HUES6 (cell line): ENCODE data around the gene SCNN1A.

Experiments used
- H3K27ac ChIP-seq: 2 replicates; pipeline ENCODE4 v1.7.0; 2013; ENCODE audit warnings: low read depth, mild to moderate bottlenecking, low read length, inconsistent platforms
- H3K27me3 ChIP-seq: 2 replicates; pipeline ENCODE4 v1.6.1; 2013; ENCODE audit warnings: low read length; ENCODE audit not compliant: control insufficient read depth, insufficient read depth
- H3K36me3 ChIP-seq: 2 replicates; pipeline ENCODE4 v1.6.1; 2013; ENCODE audit warnings: low read length; ENCODE audit not compliant: control insufficient read depth, insufficient read depth
- H3K4me1 ChIP-seq: 2 replicates; pipeline ENCODE4 v1.6.1; 2013; ENCODE audit warnings: low read length; ENCODE audit not compliant: control insufficient read depth, insufficient read depth
- H3K4me3 ChIP-seq: 2 replicates; pipeline ENCODE4 v1.5.1; 2013; ENCODE audit warnings: low read depth, low read length
- H3K9ac ChIP-seq: one replicate; pipeline ENCODE4 v1.6.1; 2013; ENCODE audit warnings: mild to moderate bottlenecking, low read length
- H3K9me3 ChIP-seq: 2 replicates; pipeline ENCODE4 v1.6.1; 2013; ENCODE audit warnings: low read depth, low read length; ENCODE audit not compliant: control insufficient read depth, insufficient read depth

SCNN1A gene

GRCh38 chr12:6384499-6385436 is 9.4 kb upstream of the SCNN1A start:
- Histone ChIP-seq H3K4me3 (no peak overlapping the region), H3K9me3 (no peaks in the 10 kb centered on the region), H3K4me1 (peaks cover 42% of the 10 kb centered on the region), H3K27me3 (peaks cover 26% of the 10 kb centered on the region), H3K36me3 (no peaks in the 10 kb centered on the region), H3K27ac (no peak overlapping the region), H3K9ac (peak overlapping the region; percentile 3)

- peaks cover 26% of the 10 kb centered on the region for H3K27me3 ChIP-seq
- no peaks in the 10 kb centered on the region for H3K9me3 ChIP-seq
- H3K27ac ChIP-seq = 0 out of 2 replicates have a peak within 1 kb of the TSS, but pooled peaks have one; percentile 8
- H3K4me3 ChIP-seq = peak within 1 kb of the TSS; percentile 9; the same call in 1 of the 2 replicates
- H3K36me3 ChIP-seq = no peaks in the 10 kb centered on the region
- peak within 1 kb of the TSS; percentile 3 for H3K9ac ChIP-seq
- H3K4me1 ChIP-seq = peaks cover 42% of the 10 kb centered on the region
Observed at GRCh38 chr12:6383572-6384498, 8.5 kb upstream of the SCNN1A start, which contains the start of gene LTBR. TSS of gene LTBR (plus strand) at chr12:6384162. CDS start at chr12:6384359, 197 bp downstream.

- no peak overlapping the region for H3K27ac ChIP-seq
- peaks cover 41% of the 10 kb centered on the region for H3K4me1 ChIP-seq
- no peak overlapping the region for H3K4me3 ChIP-seq
- no peaks in the 10 kb centered on the region for H3K36me3 ChIP-seq
- peaks cover 26% of the 10 kb centered on the region for H3K27me3 ChIP-seq
- no peak overlapping the region for H3K9ac ChIP-seq
- H3K9me3 ChIP-seq = no peaks in the 10 kb centered on the region
Observed at GRCh38 chr12:6382982-6383381, 7.6 kb upstream of the SCNN1A start.

- no peaks in the 10 kb centered on the region for H3K9me3 ChIP-seq
- no peak overlapping the region for H3K27ac ChIP-seq
- no peak overlapping the region for H3K9ac ChIP-seq
- no peaks in the 10 kb centered on the region for H3K36me3 ChIP-seq
- H3K4me1 ChIP-seq = peaks cover 40% of the 10 kb centered on the region
- peaks cover 26% of the 10 kb centered on the region for H3K27me3 ChIP-seq
- no peak overlapping the region for H3K4me3 ChIP-seq
Observed at GRCh38 chr12:6382371-6382770, 7.0 kb upstream of the SCNN1A start.

GRCh38 chr12:6380141-6381121 is 5.1 kb upstream of the SCNN1A start:
- peaks cover 26% of the 10 kb centered on the region for H3K27me3 ChIP-seq
- no peak overlapping the region for H3K27ac ChIP-seq
- peaks cover 56% of the 10 kb centered on the region for H3K4me1 ChIP-seq
- H3K4me3 ChIP-seq = no peak overlapping the region
- H3K9me3 ChIP-seq = no peaks in the 10 kb centered on the region
- H3K36me3 ChIP-seq = no peaks in the 10 kb centered on the region
- H3K9ac ChIP-seq = no peak overlapping the region

GRCh38 chr12:6378709-6379472 is 3.5 kb upstream of the SCNN1A start:
- peaks cover 55% of the 10 kb centered on the region for H3K4me1 ChIP-seq
- H3K9ac ChIP-seq = no peak overlapping the region
- H3K27ac ChIP-seq = no peak overlapping the region
- no peak overlapping the region for H3K4me3 ChIP-seq
- H3K36me3 ChIP-seq = no peaks in the 10 kb centered on the region
- no peaks in the 10 kb centered on the region for H3K9me3 ChIP-seq
- peaks cover 24% of the 10 kb centered on the region for H3K27me3 ChIP-seq

GRCh38 chr12:6377667-6377994 is 2.3 kb upstream of the SCNN1A start:
- no peak overlapping the region for H3K4me3 ChIP-seq
- H3K27me3 ChIP-seq = peaks cover 14% of the 10 kb centered on the region
- H3K9me3 ChIP-seq = no peaks in the 10 kb centered on the region
- H3K9ac ChIP-seq = no peak overlapping the region
- no peak overlapping the region for H3K27ac ChIP-seq
- no peaks in the 10 kb centered on the region for H3K36me3 ChIP-seq
- H3K4me1 ChIP-seq = peaks cover 52% of the 10 kb centered on the region

- Histone ChIP-seq H3K27ac (peak overlapping the region; percentile 80; the same call in 1 of the 2 replicates), H3K4me1 (peaks cover 52% of the 10 kb centered on the region), H3K36me3 (no peaks in the 10 kb centered on the region), H3K9ac (peak overlapping the region; percentile 68), H3K9me3 (no peaks in the 10 kb centered on the region), H3K4me3 (peak overlapping the region; percentile 72; the same call in 1 of the 2 replicates), H3K27me3 (peaks cover 10% of the 10 kb centered on the region; the same call in 1 of the 2 replicates)
Observed at GRCh38 chr12:6376870-6377666, 1.7 kb upstream of the SCNN1A start.

- H3K27me3 ChIP-seq = peaks cover 9% of the 10 kb centered on the region; the same call in 1 of the 2 replicates
- peaks cover 49% of the 10 kb centered on the region for H3K4me1 ChIP-seq
- peak overlapping the region; percentile 68 for H3K9ac ChIP-seq
- H3K4me3 ChIP-seq = peak overlapping the region; percentile 72
- peak overlapping the region; percentile 80 for H3K27ac ChIP-seq
- no peaks in the 10 kb centered on the region for H3K9me3 ChIP-seq
- no peaks in the 10 kb centered on the region for H3K36me3 ChIP-seq
Observed at GRCh38 chr12:6376079-6376869, 911 bp upstream of the SCNN1A start.
